Stomach (tissue), 4 donors: Measurements from ENCODE around the gene PLCXD3.
"Not testable (repeated sequence)": the region's sequence is repeated elsewhere in the genome, so short reads cannot be mapped to it uniquely, and the experiment has no call there.

Source experiments
- CTCF ChIP-seq, 7 experiments: fragments of 450-650 bp in 4 of 7; fragments of 200-600 bp in 3 of 7; sonication (generic) in 3 of 7; IDR thresholded peaks; one replicate each; pipeline ENCODE4 v1.5.1; 2016 to 2019; ENCODE audit warnings: antibody characterized with exemption in 7 of 7, control low read depth in 2 of 7, mild to moderate bottlenecking in 1 of 7
- EP300 ChIP-seq: sonication (generic); formaldehyde crosslinking; IDR thresholded peaks from one replicate; pipeline ENCODE4 v1.6.1; 2017; ENCODE audit warnings: antibody characterized with exemption
- POLR2A ChIP-seq, 4 donors: fragments of 450-650 bp; IDR thresholded peaks; one replicate each; pipeline ENCODE4 v1.6.1; 2016; ENCODE audit warnings: antibody characterized with exemption in 4 of 4, control low read depth in 2 of 4, mild to moderate bottlenecking in 1 of 4, moderate library complexity in 1 of 4
- POLR2AphosphoS5 ChIP-seq, 3 donors: sonication (generic); formaldehyde crosslinking; IDR thresholded peaks; one replicate each; pipeline ENCODE4 v1.6.1; 2016; ENCODE audit warnings: antibody characterized with exemption in 3 of 3

GRCh38 chr5:41322826-41323225, 187.6 kb downstream of the PLCXD3 start:
- not testable (repeated sequence) for TF ChIP-seq POLR2AphosphoS5 (IDR thresholded peaks at IDR 0.05); CTCF (IDR thresholded peaks at IDR 0.05); POLR2A (IDR thresholded peaks at IDR 0.05); EP300
